Memory B cell (primary cell): ENCODE measurements around the gene SEZ6.

ENCODE experiments used
- ATAC-seq: fragments of 150-1000 bp; cut with Tn5 transposase; 2 replicates; pipeline ENCODE4 v1.10.0; 2021; ENCODE audit warnings: low read depth, mild to moderate bottlenecking, moderate library complexity
- DNase-seq, 2 donors: peaks; one replicate each; pipeline ENCODE4 v3.0.0; 2022; ENCODE audit warnings: low spot score in 2 of 2
- H3K27ac Mint-ChIP-seq: one replicate; pipeline ENCODE4 v1.8.0; 2022; ENCODE audit warnings: mild to moderate bottlenecking, moderate library complexity, mixed read lengths
- H3K27me3 Mint-ChIP-seq: one replicate; pipeline ENCODE4 v1.8.0; 2022; ENCODE audit warnings: mixed read lengths
- H3K36me3 Mint-ChIP-seq: one replicate; pipeline ENCODE4 v1.8.0; 2022; ENCODE audit warnings: mild to moderate bottlenecking, mixed read lengths
- H3K4me1 Mint-ChIP-seq: one replicate; pipeline ENCODE4 v1.8.0; 2022; ENCODE audit warnings: mixed read lengths
- H3K4me3 Mint-ChIP-seq: one replicate; pipeline ENCODE4 v1.8.0; 2022; ENCODE audit warnings: mild to moderate bottlenecking, moderate library complexity, mixed read lengths
- H3K9me3 Mint-ChIP-seq: one replicate; pipeline ENCODE4 v1.8.0; 2022; ENCODE audit warnings: mixed read lengths

Gene SEZ6

GRCh38 chr17:28926366-28926765 is 79.5 kb downstream of the SEZ6 start:
- H3K36me3 Mint-ChIP-seq = peaks cover 21% of the 10 kb centered on the region
- no peak overlapping the region for H3K4me3 Mint-ChIP-seq
- ATAC-seq (no peak), DNase-seq (no peak)
- H3K27ac Mint-ChIP-seq = peak overlapping the region; percentile 94
- H3K27me3 Mint-ChIP-seq = no peaks in the 10 kb centered on the region
- peaks cover 28% of the 10 kb centered on the region for H3K4me1 Mint-ChIP-seq
- no peaks in the 10 kb centered on the region for H3K9me3 Mint-ChIP-seq

- peak overlapping the region; percentile 94 for H3K27ac Mint-ChIP-seq
- DNase-seq = no peak
- H3K4me1 Mint-ChIP-seq = peaks cover 28% of the 10 kb centered on the region
- ATAC-seq = peak; percentile 95
- H3K4me3 Mint-ChIP-seq = peak overlapping the region; percentile 15
- no peaks in the 10 kb centered on the region for H3K27me3 Mint-ChIP-seq
- peaks cover 23% of the 10 kb centered on the region for H3K36me3 Mint-ChIP-seq
- H3K9me3 Mint-ChIP-seq = no peaks in the 10 kb centered on the region
These were observed 79.9 kb downstream of the SEZ6 start for GRCh38 chr17:28925912-28926365.

- H3K9me3 Mint-ChIP-seq = no peaks in the 10 kb centered on the region
- H3K4me3 Mint-ChIP-seq = no peak overlapping the region
- peaks cover 4% of the 10 kb centered on the region for H3K4me1 Mint-ChIP-seq
- no peak overlapping the region for H3K27ac Mint-ChIP-seq
- ATAC-seq (no peak), DNase-seq (no peak)
- no peaks in the 10 kb centered on the region for H3K27me3 Mint-ChIP-seq
- H3K36me3 Mint-ChIP-seq = peaks cover 39% of the 10 kb centered on the region
These were observed 85.6 kb downstream of the SEZ6 start for GRCh38 chr17:28920201-28920600.

- Mint-ChIP-seq H3K27me3 (no peaks in the 10 kb centered on the region), H3K4me3 (no peak overlapping the region), H3K27ac (peak overlapping the region; percentile 38), H3K4me1 (peaks cover 2% of the 10 kb centered on the region), H3K9me3 (no peaks in the 10 kb centered on the region), H3K36me3 (peaks cover 44% of the 10 kb centered on the region)
- no peak for DNase-seq
- no peak for ATAC-seq
These were observed 87.5 kb downstream of the SEZ6 start for GRCh38 chr17:28918295-28918694.

- peaks cover 2% of the 10 kb centered on the region for H3K4me1 Mint-ChIP-seq
- H3K36me3 Mint-ChIP-seq = peaks cover 45% of the 10 kb centered on the region
- ATAC-seq (no peak), DNase-seq (no peak)
- H3K4me3 Mint-ChIP-seq = no peak overlapping the region
- H3K27ac Mint-ChIP-seq = peak overlapping the region; percentile 38
- H3K9me3 Mint-ChIP-seq = no peaks in the 10 kb centered on the region
- no peaks in the 10 kb centered on the region for H3K27me3 Mint-ChIP-seq
These were observed 88.4 kb downstream of the SEZ6 start for GRCh38 chr17:28917465-28917864.

- H3K27ac Mint-ChIP-seq = no peak overlapping the region
These were observed 88.8 kb downstream of the SEZ6 start for GRCh38 chr17:28917029-28917428.

GRCh38 chr17:28916302-28916934 is 89.4 kb downstream of the SEZ6 start:
- no peak overlapping the region for H3K4me3 Mint-ChIP-seq
- H3K4me1 Mint-ChIP-seq = peaks cover 2% of the 10 kb centered on the region
- peaks cover 42% of the 10 kb centered on the region for H3K36me3 Mint-ChIP-seq
- peak; percentile 68 for ATAC-seq
- peak in 1 of 2 donors; percentile 32 for DNase-seq
- peak overlapping the region; percentile 58 for H3K27ac Mint-ChIP-seq
- no peaks in the 10 kb centered on the region for H3K27me3 Mint-ChIP-seq
- no peaks in the 10 kb centered on the region for H3K9me3 Mint-ChIP-seq

More at GRCh38 chr17:28917029-28917428, 88.8 kb downstream of the SEZ6 start:
- ATAC-seq (no peak), DNase-seq (no peak)
- Mint-ChIP-seq H3K4me3 (no peak overlapping the region), H3K9me3 (no peaks in the 10 kb centered on the region), H3K27me3 (no peaks in the 10 kb centered on the region), H3K36me3 (peaks cover 45% of the 10 kb centered on the region), H3K4me1 (peaks cover 2% of the 10 kb centered on the region)

GRCh38 chr17:28912938-28913333 is 92.9 kb downstream of the SEZ6 start:
- ATAC-seq = no peak
- DNase-seq = no peak
- Mint-ChIP-seq H3K4me3 (no peak overlapping the region), H3K27me3 (no peaks in the 10 kb centered on the region), H3K27ac (no peak overlapping the region), H3K4me1 (peaks cover 2% of the 10 kb centered on the region), H3K36me3 (peaks cover 37% of the 10 kb centered on the region), H3K9me3 (no peaks in the 10 kb centered on the region)

GRCh38 chr17:28912281-28912937 is 93.4 kb downstream of the SEZ6 start:
- DNase-seq = no peak
- no peak overlapping the region for H3K27ac Mint-ChIP-seq
- H3K4me3 Mint-ChIP-seq = no peak overlapping the region
- H3K9me3 Mint-ChIP-seq = no peaks in the 10 kb centered on the region
- no peak for ATAC-seq
- H3K4me1 Mint-ChIP-seq = peaks cover 2% of the 10 kb centered on the region
- peaks cover 34% of the 10 kb centered on the region for H3K36me3 Mint-ChIP-seq
- H3K27me3 Mint-ChIP-seq = no peaks in the 10 kb centered on the region

GRCh38 chr17:28911411-28912045 is 94.3 kb downstream of the SEZ6 start:
- Mint-ChIP-seq H3K4me3 (no peak overlapping the region), H3K4me1 (no peaks in the 10 kb centered on the region), H3K36me3 (peaks cover 35% of the 10 kb centered on the region), H3K9me3 (no peaks in the 10 kb centered on the region), H3K27me3 (no peaks in the 10 kb centered on the region), H3K27ac (no peak overlapping the region)
- DNase-seq = no peak
- no peak for ATAC-seq

GRCh38 chr17:28910534-28910933 is 95.3 kb downstream of the SEZ6 start:
- H3K36me3 Mint-ChIP-seq = peaks cover 37% of the 10 kb centered on the region
- DNase-seq = no peak
- no peak for ATAC-seq
- H3K4me3 Mint-ChIP-seq = no peak overlapping the region
- H3K27me3 Mint-ChIP-seq = no peaks in the 10 kb centered on the region
- no peaks in the 10 kb centered on the region for H3K4me1 Mint-ChIP-seq
- no peaks in the 10 kb centered on the region for H3K9me3 Mint-ChIP-seq
- H3K27ac Mint-ChIP-seq = no peak overlapping the region

GRCh38 chr17:28908640-28909167 is 97.1 kb downstream of the SEZ6 start:
- no peaks in the 10 kb centered on the region for H3K9me3 Mint-ChIP-seq
- H3K4me3 Mint-ChIP-seq = no peak overlapping the region
- peaks cover 26% of the 10 kb centered on the region for H3K36me3 Mint-ChIP-seq
- no peak overlapping the region for H3K27ac Mint-ChIP-seq
- H3K27me3 Mint-ChIP-seq = no peaks in the 10 kb centered on the region
- no peaks in the 10 kb centered on the region for H3K4me1 Mint-ChIP-seq
- no peak for DNase-seq
- no peak for ATAC-seq

GRCh38 chr17:28907709-28908475 is 97.9 kb downstream of the SEZ6 start:
- no peak overlapping the region for H3K27ac Mint-ChIP-seq
- H3K4me1 Mint-ChIP-seq = peaks cover 7% of the 10 kb centered on the region
- H3K4me3 Mint-ChIP-seq = no peak overlapping the region
- no peaks in the 10 kb centered on the region for H3K27me3 Mint-ChIP-seq
- H3K36me3 Mint-ChIP-seq = peaks cover 18% of the 10 kb centered on the region
- ATAC-seq = no peak
- no peaks in the 10 kb centered on the region for H3K9me3 Mint-ChIP-seq
- no peak for DNase-seq
